ENCODE data around the gene MT1M.
A peak's percentile ranks its signal among the peaks of the same experiment; 100 is the strongest.

The MT1M gene

DNA sequence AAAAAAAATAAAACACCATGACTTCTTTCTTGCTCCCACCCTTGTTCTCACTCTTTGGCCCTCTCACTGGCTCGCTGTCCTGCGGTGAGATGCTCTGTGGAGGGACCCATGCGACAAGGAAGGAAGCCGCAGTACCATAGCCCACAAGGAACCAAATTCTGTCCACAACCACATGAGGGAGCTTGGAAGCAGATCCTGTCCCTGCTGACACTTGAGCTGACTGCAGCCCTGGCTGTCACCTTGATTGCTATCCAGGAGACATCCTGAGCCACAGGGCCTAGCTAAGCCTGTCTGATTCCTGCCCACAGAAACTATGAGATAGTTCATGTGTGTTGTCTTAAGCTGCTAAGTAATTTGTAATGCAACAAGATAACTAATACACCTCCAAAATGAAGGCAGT, 28.9 kb upstream of the MT1M start:
- H3K4me3 ChIP-seq (ENCODE audit: low read depth, low read length), result no peak overlapping the region
- POLR2A ChIA-PET, result interaction anchor here (1.2 to 17.5 kb wide), 2 partner anchors 23 to 99 kb away, joined by 3 to 263 read pairs; partner anchors contain the start of gene MT1E
- TF ChIP-seq, protein P1, sequence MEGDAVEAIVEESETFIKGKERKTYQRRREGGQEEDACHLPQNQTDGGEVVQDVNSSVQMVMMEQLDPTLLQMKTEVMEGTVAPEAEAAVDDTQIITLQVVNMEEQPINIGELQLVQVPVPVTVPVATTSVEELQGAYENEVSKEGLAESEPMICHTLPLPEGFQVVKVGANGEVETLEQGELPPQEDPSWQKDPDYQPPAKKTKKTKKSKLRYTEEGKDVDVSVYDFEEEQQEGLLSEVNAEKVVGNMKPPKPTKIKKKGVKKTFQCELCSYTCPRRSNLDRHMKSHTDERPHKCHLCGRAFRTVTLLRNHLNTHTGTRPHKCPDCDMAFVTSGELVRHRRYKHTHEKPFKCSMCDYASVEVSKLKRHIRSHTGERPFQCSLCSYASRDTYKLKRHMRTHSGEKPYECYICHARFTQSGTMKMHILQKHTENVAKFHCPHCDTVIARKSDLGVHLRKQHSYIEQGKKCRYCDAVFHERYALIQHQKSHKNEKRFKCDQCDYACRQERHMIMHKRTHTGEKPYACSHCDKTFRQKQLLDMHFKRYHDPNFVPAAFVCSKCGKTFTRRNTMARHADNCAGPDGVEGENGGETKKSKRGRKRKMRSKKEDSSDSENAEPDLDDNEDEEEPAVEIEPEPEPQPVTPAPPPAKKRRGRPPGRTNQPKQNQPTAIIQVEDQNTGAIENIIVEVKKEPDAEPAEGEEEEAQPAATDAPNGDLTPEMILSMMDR (IDR thresholded peaks at IDR 0.05; ENCODE audit: insufficient read depth, low read length, missing control alignments), result peak; percentile 58
- DNase-seq (ENCODE audit: low read depth, low spot score), result no peak
- CTCF ChIA-PET, result interaction anchor here (0.6 to 10.2 kb wide), 16 partner anchors 10 to 183 kb away, joined by 3 to 174 read pairs (median 4); partner anchors contain the start of gene BBS2

DNA sequence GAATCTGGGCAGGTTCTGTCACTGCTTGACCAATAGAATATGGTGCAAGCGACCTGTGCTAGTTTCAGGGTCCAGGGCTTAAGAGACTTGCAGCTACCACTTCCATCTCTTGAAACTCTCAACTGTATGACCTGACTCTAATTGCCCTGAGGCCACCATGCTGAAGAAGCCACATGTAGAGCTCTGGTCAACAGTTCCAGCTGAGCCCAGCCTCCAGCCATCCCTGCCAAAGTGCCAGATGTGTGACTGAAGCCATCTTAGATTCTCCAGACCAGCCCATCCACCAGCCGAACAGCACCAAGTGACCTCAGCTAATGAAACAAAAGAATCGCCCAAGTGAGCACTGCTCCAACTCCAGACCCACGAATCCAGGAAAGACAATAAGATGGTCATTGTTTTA, 27.5 kb upstream of the MT1M start:
- H3K4me3 ChIP-seq (ENCODE audit: low read depth, low read length), result no peak overlapping the region
- POLR2A ChIA-PET, result interaction anchor here (17.5 kb wide), 1 partner anchor 21 kb away, joined by 263 read pairs; the partner anchor contains the start of gene MT1E
- CTCF ChIA-PET, result interaction anchor here (0.6 to 10.2 kb wide), 14 partner anchors 8 to 126 kb away, joined by 3 to 174 read pairs (median 3); no protein-coding TSS in a partner anchor
- no peak for DNase-seq (ENCODE audit: low read depth, low spot score)
- TF ChIP-seq, protein P1 (IDR thresholded peaks at IDR 0.05; ENCODE audit: insufficient read depth, low read length, missing control alignments), result no peak

DNA sequence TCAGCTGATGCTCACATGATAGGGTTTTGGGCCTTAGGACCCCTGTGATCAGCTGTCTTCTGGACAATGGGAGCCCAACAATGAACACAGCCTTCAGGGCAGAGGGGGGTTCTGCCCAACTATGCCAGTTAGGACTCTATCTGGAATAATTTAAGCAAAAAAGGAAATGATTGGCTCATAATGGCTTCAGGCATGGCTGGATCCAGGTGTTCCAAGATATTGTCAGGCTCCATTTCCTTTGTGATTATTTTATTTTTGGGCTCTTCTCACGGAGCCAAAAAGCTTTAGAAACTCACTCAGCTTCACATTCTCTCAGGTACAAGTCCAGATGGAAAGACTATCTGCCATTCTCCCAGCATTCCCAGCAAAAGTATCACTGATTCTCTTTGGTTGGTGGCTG, 27.0 kb upstream of the MT1M start:
- CTCF ChIA-PET, result interaction anchor here (0.6 to 10.2 kb wide), 14 partner anchors 8 to 123 kb away, joined by 3 to 174 read pairs (median 3); no protein-coding TSS in a partner anchor
- no peak overlapping the region for H3K4me3 ChIP-seq (ENCODE audit: low read depth, low read length)
- TF ChIP-seq, protein P1 (IDR thresholded peaks at IDR 0.05; ENCODE audit: insufficient read depth, low read length, missing control alignments), result no peak
- no peak for DNase-seq (ENCODE audit: low read depth, low spot score)
- POLR2A ChIA-PET, result interaction anchor here (17.5 kb wide), 1 partner anchor 21 kb away, joined by 263 read pairs; the partner anchor contains the start of gene MT1E

DNA sequence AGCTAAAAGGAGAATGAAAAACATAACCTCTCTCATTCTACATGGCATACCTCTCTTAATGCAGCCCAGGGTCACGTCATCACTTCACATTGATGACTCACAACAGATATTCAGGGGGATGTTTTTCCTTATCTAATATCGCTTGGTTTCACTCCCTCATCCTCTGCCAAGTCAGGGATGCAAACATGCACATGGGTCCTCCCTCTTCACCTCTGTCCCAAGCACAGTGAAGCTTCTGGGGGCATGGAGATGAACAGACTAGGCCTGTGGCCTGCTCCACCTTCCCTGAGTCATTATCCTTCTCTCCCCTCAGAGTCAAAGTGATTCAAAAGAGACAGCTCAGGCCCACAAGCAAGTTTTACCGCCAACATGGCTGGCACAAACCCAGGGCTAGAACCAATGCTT, 26.4 kb upstream of the MT1M start:
- TF ChIP-seq, protein P1 (IDR thresholded peaks at IDR 0.05; ENCODE audit: insufficient read depth, low read length, missing control alignments), result no peak
- no peak for DNase-seq (ENCODE audit: low read depth, low spot score)
- ChIA-PET POLR2A (interaction anchor here (0.8 to 17.5 kb wide), 2 partner anchors 20 to 155 kb away, joined by 3 to 263 read pairs; partner anchors contain the start of genes MT1E, NUDT21 and OGFOD1), CTCF (interaction anchor here (0.8 to 10.2 kb wide), 12 partner anchors 9 to 123 kb away, joined by 3 to 174 read pairs (median 3); no protein-coding TSS in a partner anchor)
- no peak overlapping the region for H3K4me3 ChIP-seq (ENCODE audit: low read depth, low read length)

DNA sequence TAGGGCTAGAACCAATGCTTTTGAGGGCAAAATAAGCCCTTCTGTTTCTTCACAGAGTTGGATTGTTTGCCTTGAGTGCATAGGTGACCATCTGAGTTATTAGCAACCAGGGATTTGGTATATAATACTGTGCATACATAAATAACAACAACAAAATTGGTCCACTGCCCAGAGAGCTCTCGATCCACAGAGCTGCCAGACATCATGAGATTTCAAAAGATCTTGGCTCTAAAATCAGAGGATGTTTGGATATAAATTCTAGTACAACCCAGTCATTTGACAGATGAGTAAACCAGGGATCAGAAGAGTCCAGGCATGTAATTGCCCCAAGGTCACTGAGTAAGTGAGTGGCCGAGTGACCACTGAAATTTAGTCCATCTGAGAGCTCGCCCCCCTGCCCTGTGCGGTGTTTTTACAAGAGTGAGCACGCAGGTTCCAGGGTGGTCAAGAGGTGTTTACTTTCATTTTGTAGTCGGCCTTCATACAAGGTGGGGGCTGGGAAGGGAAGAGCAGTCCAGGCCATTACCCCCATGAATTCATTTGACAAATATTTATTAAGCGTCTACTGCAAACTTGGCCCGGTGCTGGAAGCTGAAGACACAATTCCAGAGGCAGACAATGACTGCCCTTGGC, 25.9 kb upstream of the MT1M start:
- CTCF ChIA-PET, result interaction anchor here (0.8 to 10.2 kb wide), 8 partner anchors 19 to 102 kb away, joined by 3 to 174 read pairs (median 8); no protein-coding TSS in a partner anchor
- peak overlapping the region; percentile 41 for H3K4me3 ChIP-seq (ENCODE audit: low read depth, low read length)

More for the DNA sequence above, 25.9 kb upstream of the MT1M start:
- DNase-seq (ENCODE audit: low read depth, low spot score), result no peak
- POLR2A ChIA-PET, result interaction anchor here (0.8 to 17.5 kb wide), 3 partner anchors 20 to 217 kb away, joined by 3 to 263 read pairs (median 3); partner anchors contain the start of genes MT1E, NUDT21 and OGFOD1
- TF ChIP-seq, protein P1 (IDR thresholded peaks at IDR 0.05; ENCODE audit: insufficient read depth, low read length, missing control alignments), result no peak
